Gastroesophageal sphincter (tissue), 4 donors: ENCODE measurements around the gene AGO3. TPM values are rescaled to one million over a fixed set of nuclear protein-coding genes. Genes with fewer than 3 reads are reported as not detected.

Experiments
- ATAC-seq: fragments of 150-250 bp; one replicate; pipeline ENCODE4 v1.9.1; 2016; ENCODE audit warnings: mild to moderate bottlenecking, moderate library complexity
- H3K27ac ChIP-seq, 4 donors: fragments of 200-600 bp; sonication (generic) in 3 of 4; 1 replicate in 3 of 4; 2 replicates in 1 of 4; pipeline ENCODE4 v1.5.1; 2016 to 2019
- H3K27me3 ChIP-seq: fragments of 200-600 bp; sonication (generic); one replicate; pipeline ENCODE4 v1.5.1; 2019
- H3K36me3 ChIP-seq, 2 donors: fragments of 200-600 bp; sonication (generic); one replicate each; pipeline ENCODE4 v1.5.1; 2019; ENCODE audit warnings: control low read depth in 1 of 2
- H3K4me1 ChIP-seq, 3 donors: fragments of 200-600 bp; sonication (generic); 1 replicate in 2 of 3; 2 replicates in 1 of 3; pipeline ENCODE4 v1.5.1; 2016 to 2019; ENCODE audit warnings: control low read depth in 2 of 3
- H3K4me3 ChIP-seq, 2 donors: fragments of 200-600 bp; sonication (generic); one replicate each; pipeline ENCODE4 v1.5.1; 2019; ENCODE audit warnings: mild to moderate bottlenecking in 1 of 2, moderate library complexity in 1 of 2
- H3K9me3 ChIP-seq, 3 donors: fragments of 200-600 bp; sonication (generic); one replicate each; pipeline ENCODE4 v1.5.1; 2017 to 2019; ENCODE audit warnings: control low read depth in 2 of 3
- CTCF ChIP-seq, 4 experiments: fragments of 200-600 bp in 2 of 4; fragments of 450-650 bp in 2 of 4; sonication (generic) in 1 of 4; IDR thresholded peaks; one replicate each; pipeline ENCODE4 v1.5.1; 2017 to 2019; ENCODE audit warnings: antibody characterized with exemption in 4 of 4, mild to moderate bottlenecking in 2 of 4, moderate library complexity in 2 of 4
- POLR2A ChIP-seq, 2 donors: fragments of 450-650 bp; IDR thresholded peaks; one replicate each; pipeline ENCODE4 v1.6.1; 2017; ENCODE audit warnings: antibody characterized with exemption in 2 of 2, mild to moderate bottlenecking in 2 of 2, moderate library complexity in 1 of 2
- POLR2AphosphoS5 ChIP-seq: sonication (generic); formaldehyde crosslinking; IDR thresholded peaks from one replicate; pipeline ENCODE4 v1.6.1; 2017; ENCODE audit warnings: antibody characterized with exemption
- WGBS, 2 donors: methylation state at CpG; one replicate each; pipeline ENCODE4 v1.1.5; 2018; ENCODE audit warnings: low coverage in 1 of 2; 5-methylcytosine and 5-hydroxymethylcytosine counted together
- total RNA-seq, 4 donors: library from RNA; depleted of rRNA; stranded (reverse); fragments of >200 nt; gene quantifications; one replicate each; pipeline ENCODE4 v1.1.0, GENCODE V29; 2016

AGO3 gene
- total RNA-seq, 4 donors from 2014 or later, result 33.9 to 36.9 (median 34.2) TPM

GRCh38 chr1:36118447-36119204 is 187.7 kb downstream of the AGO3 start:
- ATAC-seq, result no peak
- H3K9me3 ChIP-seq, result no peaks in the 10 kb centered on the region
- H3K27me3 ChIP-seq, result no peaks in the 10 kb centered on the region
- TF ChIP-seq POLR2AphosphoS5, result no peak
- TF ChIP-seq POLR2A (IDR thresholded peaks at IDR 0.05), result no peak
- TF ChIP-seq CTCF (IDR thresholded peaks at IDR 0.05), result no peak
- 60 to 79% methylated on average over 2 to 4 of the region's 10 CpGs for WGBS, 2 donors
- H3K4me1 ChIP-seq, result peaks cover 0 to 66% (median 30%) of the 10 kb centered on the region in 3 donors
- H3K27ac ChIP-seq, result peak overlapping the region; percentile 11 to 82 (median 73)
- H3K36me3 ChIP-seq, result no peaks in the 10 kb centered on the region
- H3K4me3 ChIP-seq, result no peak overlapping the region

DNA sequence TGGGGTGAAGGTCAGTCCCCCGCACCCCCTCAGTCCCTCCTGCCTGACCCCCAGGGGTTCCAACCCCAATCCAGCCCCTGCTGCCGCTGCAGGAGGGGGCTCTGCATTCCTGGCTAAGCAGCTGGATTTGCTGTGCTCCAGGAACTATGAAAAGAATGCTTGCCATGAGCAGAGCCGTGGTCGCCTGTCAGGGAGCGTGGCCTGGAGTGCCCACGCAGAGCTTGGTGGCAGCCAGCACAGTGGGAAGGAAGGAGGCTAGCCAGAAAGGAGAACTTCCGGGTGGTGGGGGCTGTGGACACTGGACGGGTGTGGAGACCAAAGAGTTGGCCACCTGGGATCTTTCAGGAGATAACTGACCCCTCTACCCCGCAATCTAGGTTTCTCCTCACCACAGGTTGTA is 188.6 kb downstream of the AGO3 start:
- TF ChIP-seq POLR2AphosphoS5 (peak; percentile 63), CTCF (IDR thresholded peaks at IDR 0.05) (no peak)
- Histone ChIP-seq H3K27ac (peak overlapping the region in 3 of 4 donors; percentile 67 to 82 (median 79)), H3K9me3 (no peaks in the 10 kb centered on the region), H3K27me3 (no peaks in the 10 kb centered on the region), H3K36me3 (no peaks in the 10 kb centered on the region), H3K4me3 (no peak overlapping the region), H3K4me1 (peaks cover 0 to 72% (median 39%) of the 10 kb centered on the region in 3 donors)
- ATAC-seq, result peak; percentile 14
- no CpG with 5 or more reads among the region's 9 CpGs for WGBS, 2 donors

Other genes with a start within 250 kb of the AGO3 start
- gene C1orf216, start 212.2 kb upstream of the AGO3 start, total RNA-seq, result 10 to 100 TPM; 23.6 to 35.4 (median 25.2) TPM
- gene CLSPN, start 161.1 kb upstream of the AGO3 start, total RNA-seq, result under 1 TPM in 3 of 4 donors, not detected in 1; 0.08 to 0.99 (median 0.13) TPM
- 10 to 100 TPM; 25.0 to 45.5 (median 31.1) TPM for gene AGO4, start 123.1 kb upstream of the AGO3 start, total RNA-seq
- gene AGO1, start 47.9 kb upstream of the AGO3 start, total RNA-seq, result 10 to 100 TPM; 19.5 to 39.5 (median 24.1) TPM
- under 1 TPM in 1 of 4 donors, not detected in 3; 0.73 TPM for gene TEKT2, start 153.0 kb downstream of the AGO3 start, total RNA-seq
- gene ADPRS, start 157.8 kb downstream of the AGO3 start, total RNA-seq, result 10 to 100 TPM; 23.8 to 43.4 (median 32.6) TPM
- 10 to 100 TPM; 43.3 to 57.8 (median 50.6) TPM for gene COL8A2, start 194.1 kb downstream of the AGO3 start, total RNA-seq
- gene TRAPPC3, start 218.4 kb downstream of the AGO3 start, total RNA-seq, result 100 to 1,000 TPM; 102 to 166 (median 129) TPM
- 100 to 1,000 TPM; 147 to 243 (median 172) TPM for gene MAP7D1, start 225.1 kb downstream of the AGO3 start, total RNA-seq